ENCODE measurements around the gene NSDHL.

DNA sequence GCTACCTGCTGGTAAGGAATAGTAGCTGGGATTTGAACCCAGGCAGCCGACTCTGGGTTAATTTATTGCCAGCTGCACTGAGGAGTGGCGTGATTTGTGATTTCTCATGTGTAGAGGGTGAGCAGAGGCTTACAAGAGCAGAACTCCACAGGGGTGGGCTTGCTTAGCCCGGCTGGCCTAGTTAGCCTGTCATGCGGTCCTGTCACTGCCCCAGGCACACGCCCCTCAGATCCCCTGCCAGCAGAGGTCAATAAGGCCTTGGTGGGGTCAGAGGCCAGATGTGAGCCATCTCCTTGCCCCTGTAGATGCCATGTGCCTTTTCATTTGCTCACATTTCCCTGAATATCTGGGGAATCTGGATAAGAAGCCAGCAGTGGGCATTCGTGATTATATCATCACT is 13.4 kb downstream of the NSDHL start:
- TF ChIP-seq, protein P1, sequence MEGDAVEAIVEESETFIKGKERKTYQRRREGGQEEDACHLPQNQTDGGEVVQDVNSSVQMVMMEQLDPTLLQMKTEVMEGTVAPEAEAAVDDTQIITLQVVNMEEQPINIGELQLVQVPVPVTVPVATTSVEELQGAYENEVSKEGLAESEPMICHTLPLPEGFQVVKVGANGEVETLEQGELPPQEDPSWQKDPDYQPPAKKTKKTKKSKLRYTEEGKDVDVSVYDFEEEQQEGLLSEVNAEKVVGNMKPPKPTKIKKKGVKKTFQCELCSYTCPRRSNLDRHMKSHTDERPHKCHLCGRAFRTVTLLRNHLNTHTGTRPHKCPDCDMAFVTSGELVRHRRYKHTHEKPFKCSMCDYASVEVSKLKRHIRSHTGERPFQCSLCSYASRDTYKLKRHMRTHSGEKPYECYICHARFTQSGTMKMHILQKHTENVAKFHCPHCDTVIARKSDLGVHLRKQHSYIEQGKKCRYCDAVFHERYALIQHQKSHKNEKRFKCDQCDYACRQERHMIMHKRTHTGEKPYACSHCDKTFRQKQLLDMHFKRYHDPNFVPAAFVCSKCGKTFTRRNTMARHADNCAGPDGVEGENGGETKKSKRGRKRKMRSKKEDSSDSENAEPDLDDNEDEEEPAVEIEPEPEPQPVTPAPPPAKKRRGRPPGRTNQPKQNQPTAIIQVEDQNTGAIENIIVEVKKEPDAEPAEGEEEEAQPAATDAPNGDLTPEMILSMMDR (IDR thresholded peaks at IDR 0.05; ENCODE audit: low read length): no peak
- no peak for TF ChIP-seq EZH2 (optimal IDR thresholded peaks at IDR 0.05; ENCODE audit: low read depth, low read length)
- no peak for TF ChIP-seq EZH2phosphoT487 (IDR thresholded peaks at IDR 0.05; ENCODE audit: low read length)

All from MM.1S (cell line).